Neural cell (in vitro differentiated cells): ENCODE results near the gene MARK2. TPM values are rescaled to one million over a fixed set of nuclear protein-coding genes. Genes with fewer than 3 reads are reported as not detected.

Source experiments
- H2AFZ ChIP-seq: fragments of 200-600, 300-800 bp; sonication (generic), shearing (Covaris generic); 2 replicates; pipeline ENCODE4 v1.6.0; 2014; ENCODE audit warnings: low read depth, mild to moderate bottlenecking, antibody characterized with exemption, low read length, moderate library complexity
- H3F3A ChIP-seq: fragments of 200-600 bp; shearing (Covaris generic); 2 replicates; pipeline ENCODE4 v1.6.1; 2016; ENCODE audit warnings: mild to moderate bottlenecking, moderate library complexity, mixed read lengths, antibody characterized with exemption, low read length; ENCODE audit not compliant: insufficient read depth, poor library complexity, severe bottlenecking
- H3K27ac ChIP-seq: fragments of 200-600, 300-800 bp; sonication (generic), shearing (Covaris generic); 2 replicates; pipeline ENCODE4 v1.5.1; 2014; ENCODE audit warnings: mild to moderate bottlenecking, low read length, moderate library complexity
- H3K27me3 ChIP-seq: fragments of 300-800, 200-600 bp; sonication (generic), shearing (Covaris generic); 2 replicates; pipeline ENCODE4 v1.6.0; 2014; ENCODE audit warnings: mild to moderate bottlenecking, low read depth, low read length, moderate library complexity; ENCODE audit not compliant: insufficient read depth
- H3K36me3 ChIP-seq: fragments of 300-800, 200-600 bp; sonication (generic), shearing (Covaris generic); 2 replicates; pipeline ENCODE4 v1.5.1; 2014; ENCODE audit warnings: mild to moderate bottlenecking, antibody characterized with exemption, low read length, moderate library complexity; ENCODE audit not compliant: insufficient read depth
- H3K4me2 ChIP-seq: fragments of 300-800, 200-600 bp; sonication (generic), shearing (Covaris generic); 2 replicates; pipeline ENCODE4 v1.6.0; 2014; ENCODE audit warnings: mild to moderate bottlenecking, low read length
- H3K4me3 ChIP-seq: fragments of 300-800, 200-600 bp; sonication (generic), shearing (Covaris generic); 2 replicates; pipeline ENCODE4 v1.5.1; 2014; ENCODE audit warnings: mild to moderate bottlenecking, low read length, moderate library complexity
- H3K79me2 ChIP-seq: fragments of 200-600 bp; shearing (Covaris generic); replicated peaks from 2 replicates; pipeline ENCODE4 v1.6.0; 2014; ENCODE audit warnings: mild to moderate bottlenecking, low read length, moderate library complexity; ENCODE audit not compliant: insufficient read depth
- H3K9ac ChIP-seq: fragments of 300-800, 200-600 bp; sonication (generic), shearing (Covaris generic); 2 replicates; pipeline ENCODE4 v1.6.1; 2016; ENCODE audit warnings: mild to moderate bottlenecking, low read length, mixed read lengths
- H3K9me2 ChIP-seq: fragments of 200-600 bp; shearing (Covaris generic); 2 replicates; pipeline ENCODE4 v1.6.1; 2016; ENCODE audit warnings: mild to moderate bottlenecking, low read length, mixed read lengths; ENCODE audit not compliant: insufficient read depth
- H3K9me3 ChIP-seq: fragments of 200-600, 300-800 bp; sonication (generic), shearing (Covaris generic); 2 replicates; pipeline ENCODE4 v1.6.1; 2016; ENCODE audit warnings: mild to moderate bottlenecking, mixed run types, low read length, moderate library complexity, mixed read lengths
- H4K20me1 ChIP-seq: fragments of 200-600 bp; shearing (Covaris generic); 2 replicates; pipeline ENCODE4 v1.6.1; 2016; ENCODE audit warnings: mild to moderate bottlenecking, mixed run types; ENCODE audit not compliant: insufficient read depth
- EP300 ChIP-seq: fragments of 450-650 bp; conservative IDR thresholded peaks from 2 replicates; pipeline ENCODE4 v1.6.1; 2014; ENCODE audit warnings: antibody characterized with exemption, mild to moderate bottlenecking, moderate library complexity; ENCODE audit not compliant: poor library complexity, severe bottlenecking
- EZH2 ChIP-seq: fragments of 200-600, 300-800 bp; shearing (Covaris generic), sonication (generic); IDR thresholded peaks from 2 replicates; pipeline ENCODE4 v1.6.1; 2014; ENCODE audit warnings: antibody characterized with exemption, low read length, borderline replicate concordance, mild to moderate bottlenecking; ENCODE audit not compliant: insufficient read depth, poor library complexity, severe bottlenecking
- MXI1 ChIP-seq: fragments of 450-650 bp; conservative IDR thresholded peaks from 2 replicates; pipeline ENCODE4 v1.6.1; 2014; ENCODE audit warnings: antibody characterized with exemption, mild to moderate bottlenecking; ENCODE audit not compliant: poor library complexity, severe bottlenecking
- POLR2AphosphoS5 ChIP-seq: IDR thresholded peaks from 2 replicates; pipeline ENCODE4 v1.6.1; 2012
- RAD21 ChIP-seq: fragments of 450-650 bp; conservative IDR thresholded peaks from 2 replicates; pipeline ENCODE4 v1.6.1; 2014; ENCODE audit warnings: antibody characterized with exemption, mild to moderate bottlenecking, moderate library complexity
- SMC3 ChIP-seq: fragments of 450-650 bp; conservative IDR thresholded peaks from 2 replicates; pipeline ENCODE4 v1.6.1; 2014; ENCODE audit warnings: antibody characterized with exemption, mild to moderate bottlenecking, moderate library complexity; ENCODE audit not compliant: poor library complexity
- TAF1 ChIP-seq: IDR thresholded peaks from 2 replicates; pipeline ENCODE4 v1.6.1; 2012; ENCODE audit warnings: low read depth
- polyA plus RNA-seq: library from polyadenylated mRNA; depleted of rRNA; stranded (reverse); fragments of >200 nt; gene quantifications from 2 replicates; pipeline ENCODE4 v1.2.3, GENCODE V29; 2014
- TF ChIP-seq, protein P1 (sequence below): fragments of 450-650 bp; IDR thresholded peaks from 2 replicates; pipeline ENCODE4 v1.5.1; 2014; ENCODE audit warnings: antibody characterized with exemption, mild to moderate bottlenecking, moderate library complexity; ENCODE audit not compliant: poor library complexity, severe bottlenecking
- TF ChIP-seq, protein P2 (sequence below): IDR thresholded peaks from 2 replicates; pipeline ENCODE4 v1.6.1; 2012; ENCODE audit warnings: borderline replicate concordance

Gene MARK2
- polyA plus RNA-seq, 1 donor from 2014 or later = 11.3 TPM

DNA sequence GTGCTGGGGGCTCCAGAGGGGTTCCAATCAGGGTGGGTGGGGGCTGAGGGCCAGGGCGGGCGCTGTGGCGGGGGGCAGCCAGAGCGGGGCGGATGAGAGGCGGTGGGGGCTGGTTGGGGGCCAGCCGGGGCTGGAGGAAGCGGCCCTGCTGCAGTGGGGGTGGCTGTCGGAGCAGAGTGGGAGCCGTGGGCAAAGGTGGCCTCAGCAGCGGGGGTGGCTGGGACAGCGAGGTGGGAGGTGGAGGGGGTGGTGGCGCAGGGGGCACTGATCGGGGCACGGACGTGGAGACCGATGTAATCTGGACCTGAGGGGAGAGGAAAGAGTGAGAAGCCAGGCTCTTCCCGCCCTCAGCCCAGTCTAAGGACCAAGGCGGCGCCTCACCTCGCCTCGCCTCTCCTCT is 73.0 kb downstream of the MARK2 start:
- H4K20me1 ChIP-seq = peaks cover 7% of the 10 kb centered on the region
- H3K27ac ChIP-seq = no peak overlapping the region
- no peak overlapping the region for H2AFZ ChIP-seq

DNA sequence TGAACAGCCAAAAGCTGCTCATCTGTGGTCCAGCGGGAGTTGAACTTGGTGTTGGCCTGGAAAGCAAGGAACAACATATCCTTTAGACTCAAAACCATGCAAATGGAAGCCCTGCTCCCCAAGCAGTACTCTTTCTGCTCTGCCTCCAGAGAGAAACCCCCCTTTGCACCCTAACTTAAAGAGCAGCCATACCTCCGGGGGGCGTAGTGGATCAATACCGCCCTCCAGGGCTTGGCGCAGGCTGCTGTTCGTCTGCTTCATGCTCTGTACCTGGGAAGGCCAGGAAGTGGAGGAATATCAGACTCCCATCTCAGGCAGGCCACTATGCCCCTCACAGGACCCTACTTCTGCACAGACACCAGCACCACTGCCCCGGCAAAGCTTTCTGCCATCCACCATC is 73.8 kb downstream of the MARK2 start:
- no peak for TF ChIP-seq TAF1
- TF ChIP-seq EP300 = no peak
- no peak for TF ChIP-seq POLR2AphosphoS5
- TF ChIP-seq RAD21 = no peak
- TF ChIP-seq, protein P1, sequence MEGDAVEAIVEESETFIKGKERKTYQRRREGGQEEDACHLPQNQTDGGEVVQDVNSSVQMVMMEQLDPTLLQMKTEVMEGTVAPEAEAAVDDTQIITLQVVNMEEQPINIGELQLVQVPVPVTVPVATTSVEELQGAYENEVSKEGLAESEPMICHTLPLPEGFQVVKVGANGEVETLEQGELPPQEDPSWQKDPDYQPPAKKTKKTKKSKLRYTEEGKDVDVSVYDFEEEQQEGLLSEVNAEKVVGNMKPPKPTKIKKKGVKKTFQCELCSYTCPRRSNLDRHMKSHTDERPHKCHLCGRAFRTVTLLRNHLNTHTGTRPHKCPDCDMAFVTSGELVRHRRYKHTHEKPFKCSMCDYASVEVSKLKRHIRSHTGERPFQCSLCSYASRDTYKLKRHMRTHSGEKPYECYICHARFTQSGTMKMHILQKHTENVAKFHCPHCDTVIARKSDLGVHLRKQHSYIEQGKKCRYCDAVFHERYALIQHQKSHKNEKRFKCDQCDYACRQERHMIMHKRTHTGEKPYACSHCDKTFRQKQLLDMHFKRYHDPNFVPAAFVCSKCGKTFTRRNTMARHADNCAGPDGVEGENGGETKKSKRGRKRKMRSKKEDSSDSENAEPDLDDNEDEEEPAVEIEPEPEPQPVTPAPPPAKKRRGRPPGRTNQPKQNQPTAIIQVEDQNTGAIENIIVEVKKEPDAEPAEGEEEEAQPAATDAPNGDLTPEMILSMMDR = no peak
- TF ChIP-seq, protein P2, sequence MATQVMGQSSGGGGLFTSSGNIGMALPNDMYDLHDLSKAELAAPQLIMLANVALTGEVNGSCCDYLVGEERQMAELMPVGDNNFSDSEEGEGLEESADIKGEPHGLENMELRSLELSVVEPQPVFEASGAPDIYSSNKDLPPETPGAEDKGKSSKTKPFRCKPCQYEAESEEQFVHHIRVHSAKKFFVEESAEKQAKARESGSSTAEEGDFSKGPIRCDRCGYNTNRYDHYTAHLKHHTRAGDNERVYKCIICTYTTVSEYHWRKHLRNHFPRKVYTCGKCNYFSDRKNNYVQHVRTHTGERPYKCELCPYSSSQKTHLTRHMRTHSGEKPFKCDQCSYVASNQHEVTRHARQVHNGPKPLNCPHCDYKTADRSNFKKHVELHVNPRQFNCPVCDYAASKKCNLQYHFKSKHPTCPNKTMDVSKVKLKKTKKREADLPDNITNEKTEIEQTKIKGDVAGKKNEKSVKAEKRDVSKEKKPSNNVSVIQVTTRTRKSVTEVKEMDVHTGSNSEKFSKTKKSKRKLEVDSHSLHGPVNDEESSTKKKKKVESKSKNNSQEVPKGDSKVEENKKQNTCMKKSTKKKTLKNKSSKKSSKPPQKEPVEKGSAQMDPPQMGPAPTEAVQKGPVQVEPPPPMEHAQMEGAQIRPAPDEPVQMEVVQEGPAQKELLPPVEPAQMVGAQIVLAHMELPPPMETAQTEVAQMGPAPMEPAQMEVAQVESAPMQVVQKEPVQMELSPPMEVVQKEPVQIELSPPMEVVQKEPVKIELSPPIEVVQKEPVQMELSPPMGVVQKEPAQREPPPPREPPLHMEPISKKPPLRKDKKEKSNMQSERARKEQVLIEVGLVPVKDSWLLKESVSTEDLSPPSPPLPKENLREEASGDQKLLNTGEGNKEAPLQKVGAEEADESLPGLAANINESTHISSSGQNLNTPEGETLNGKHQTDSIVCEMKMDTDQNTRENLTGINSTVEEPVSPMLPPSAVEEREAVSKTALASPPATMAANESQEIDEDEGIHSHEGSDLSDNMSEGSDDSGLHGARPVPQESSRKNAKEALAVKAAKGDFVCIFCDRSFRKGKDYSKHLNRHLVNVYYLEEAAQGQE = no peak
- TF ChIP-seq MXI1 = no peak
- no peak for TF ChIP-seq EZH2
- no peak for TF ChIP-seq SMC3
- H3K9me3 ChIP-seq = no peaks in the 10 kb centered on the region
- H3K9ac ChIP-seq = no peak overlapping the region
- no peak overlapping the region for H3K4me3 ChIP-seq
- H3F3A ChIP-seq = no peaks in the 10 kb centered on the region
- H3K9me2 ChIP-seq = no peaks in the 10 kb centered on the region
- peaks cover 7% of the 10 kb centered on the region for H4K20me1 ChIP-seq
- peaks cover 6% of the 10 kb centered on the region for H3K36me3 ChIP-seq
- no peak overlapping the region for H2AFZ ChIP-seq
- no peaks in the 10 kb centered on the region for H3K27me3 ChIP-seq
- H3K27ac ChIP-seq = no peak overlapping the region
- H3K79me2 ChIP-seq = peaks cover 30% of the 10 kb centered on the region
- H3K4me2 ChIP-seq = no peak overlapping the region

More for the DNA sequence above, 73.0 kb downstream of the MARK2 start:
- Histone ChIP-seq H3K27me3 (no peaks in the 10 kb centered on the region), H3K9me3 (no peaks in the 10 kb centered on the region), H3F3A (no peaks in the 10 kb centered on the region), H3K9me2 (no peaks in the 10 kb centered on the region), H3K4me2 (no peak overlapping the region), H3K4me3 (no peak overlapping the region), H3K79me2 (peaks cover 30% of the 10 kb centered on the region), H3K9ac (no peak overlapping the region), H3K36me3 (peaks cover 6% of the 10 kb centered on the region)
- TF ChIP-seq, protein P2 = no peak
- no peak for TF ChIP-seq SMC3
- no peak for TF ChIP-seq EZH2
- no peak for TF ChIP-seq MXI1
- TF ChIP-seq, protein P1 = no peak
- TF ChIP-seq EP300 = no peak
- no peak for TF ChIP-seq POLR2AphosphoS5
- no peak for TF ChIP-seq RAD21
- no peak for TF ChIP-seq TAF1
